ENCODE data around the gene ADAM12.

The ADAM12 gene

DNA sequence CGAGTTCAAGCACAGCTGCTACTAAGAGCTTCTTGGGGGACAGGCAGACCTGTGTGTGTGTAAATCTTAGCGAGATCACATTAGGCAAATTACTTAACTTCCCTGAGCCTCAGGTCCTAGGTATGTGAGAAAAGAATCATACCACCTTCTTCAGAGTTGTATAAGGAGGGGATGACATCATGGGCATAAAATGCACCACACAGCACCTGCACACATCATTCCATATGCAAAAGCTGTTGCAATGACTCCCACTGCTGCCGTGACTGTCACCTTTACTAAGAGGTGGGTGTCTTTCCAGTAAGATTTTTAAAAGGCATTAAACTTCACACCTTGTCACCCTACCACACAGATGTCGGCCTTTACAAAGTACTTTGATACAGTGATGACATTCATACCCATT lies 345.9 kb downstream of the ADAM12 start:
- no peak for DNase-seq

DNA sequence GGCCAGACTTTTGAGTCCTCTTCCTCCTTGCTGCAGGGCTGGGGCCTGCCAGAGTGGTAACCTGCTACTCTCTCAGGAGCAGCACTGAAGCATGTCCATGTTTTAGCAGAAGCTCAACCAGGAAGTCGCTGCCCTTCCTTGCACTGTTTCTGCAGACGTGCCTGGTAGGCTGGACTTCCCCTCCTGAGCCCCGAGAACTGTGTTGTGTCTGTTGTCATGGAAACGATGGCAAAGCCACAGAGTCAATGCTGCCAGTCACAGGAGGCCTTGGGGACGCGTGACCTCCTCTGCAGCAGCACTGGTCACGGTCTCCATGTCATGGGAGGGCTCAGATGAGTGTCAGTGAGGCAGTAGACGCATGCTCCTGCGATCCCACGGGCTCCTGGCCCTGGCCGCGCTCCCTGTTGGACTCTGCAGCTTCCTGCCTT lies 346.5 kb downstream of the ADAM12 start:
- DNase-seq, result peak; percentile 34 to 43

DNA sequence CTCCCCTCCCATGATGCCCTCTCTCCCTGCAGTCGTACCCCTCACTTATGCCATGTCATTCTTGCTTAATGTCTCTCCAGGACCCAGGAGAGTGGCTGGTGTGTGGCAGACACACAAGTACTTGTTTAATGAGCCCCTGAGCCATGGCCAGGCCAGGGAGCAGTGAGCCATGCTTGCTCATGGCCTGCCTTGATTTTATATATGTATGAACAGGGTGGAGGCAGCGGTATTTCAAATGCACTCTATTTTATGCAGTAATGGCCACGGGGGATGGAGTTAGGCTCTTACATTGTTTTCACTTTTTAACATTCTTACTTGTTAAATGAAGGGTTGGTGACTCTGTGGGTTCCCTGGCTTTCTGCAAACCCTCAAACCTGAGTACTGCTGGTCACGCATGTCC lies 347.2 kb downstream of the ADAM12 start:
- DNase-seq, result no peak

DNA sequence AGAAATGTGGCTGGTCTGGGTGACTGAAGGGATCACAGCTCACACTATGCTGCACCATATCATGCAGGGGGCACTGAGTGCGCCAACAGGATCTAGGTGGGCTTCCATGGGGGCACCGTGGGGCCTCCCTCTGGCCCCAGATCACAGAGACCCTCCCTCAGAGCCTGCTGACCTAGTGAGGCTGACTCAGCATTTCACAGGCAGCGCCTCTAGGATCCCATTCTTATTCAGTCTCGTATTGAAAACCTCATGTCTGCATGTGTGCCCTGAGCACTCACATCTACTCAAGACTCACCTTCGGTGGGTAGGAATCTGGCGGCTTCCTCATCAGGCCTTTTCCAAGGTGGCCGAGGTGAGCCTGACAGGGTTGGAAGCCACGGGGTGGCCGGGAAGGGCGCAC lies 350.3 kb downstream of the ADAM12 start:
- no peak for DNase-seq

DNA sequence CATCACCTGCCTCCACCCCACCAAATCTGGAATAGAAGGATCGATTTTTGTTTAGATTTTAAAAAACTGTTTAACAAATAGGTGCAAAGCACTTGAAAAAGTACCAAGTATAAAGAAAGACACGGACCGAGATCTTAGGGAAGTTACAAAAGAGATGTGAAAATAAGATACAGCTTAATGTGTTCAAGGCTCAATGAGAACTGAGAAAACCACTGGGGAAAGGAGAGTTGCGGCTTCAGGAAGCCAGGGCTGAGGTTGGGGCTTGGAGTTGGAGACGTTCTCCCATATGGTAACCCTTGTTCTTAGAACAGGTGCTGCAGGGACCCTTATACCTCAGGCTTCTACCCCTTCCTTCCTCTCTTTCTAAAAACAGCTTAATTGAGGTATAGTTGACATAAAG lies 351.8 kb downstream of the ADAM12 start:
- DNase-seq, result no peak

DNA sequence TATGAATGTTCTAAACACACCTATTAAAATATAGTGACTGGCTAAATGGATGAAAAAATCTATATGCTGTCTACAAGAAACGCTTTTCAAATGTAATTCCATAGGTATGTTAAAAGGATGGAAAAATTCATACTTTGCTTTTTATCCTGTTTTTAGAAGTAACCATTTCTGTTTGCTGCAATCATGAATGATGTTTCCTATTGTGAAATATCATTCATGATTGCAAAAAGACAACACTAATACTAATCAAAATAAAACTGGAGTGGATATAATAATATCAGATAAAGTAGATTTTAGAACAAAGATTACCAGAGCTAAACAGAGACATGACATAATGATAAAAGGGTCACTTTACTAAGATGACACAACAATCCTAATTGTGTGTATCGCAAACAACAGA lies 353.7 kb downstream of the ADAM12 start:
- no peak for DNase-seq

DNA sequence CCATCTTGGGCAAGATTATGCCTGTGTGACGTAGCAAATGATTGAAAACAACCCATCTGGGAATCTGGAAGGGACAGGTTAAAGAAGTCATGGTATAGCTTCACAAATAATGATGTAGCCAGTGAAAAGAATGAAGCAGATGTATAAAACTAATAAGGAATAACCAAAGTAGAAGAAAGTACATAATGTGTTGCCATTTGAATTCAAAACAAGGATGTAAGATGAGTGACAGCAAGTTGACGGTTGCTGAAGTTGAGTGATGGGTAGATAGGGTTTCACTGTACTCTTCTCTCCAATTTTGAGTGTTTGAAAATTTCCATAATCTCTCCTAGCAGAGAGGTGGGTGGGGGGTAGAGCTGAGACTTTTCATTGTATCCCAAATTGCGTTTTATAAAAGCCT lies 358.3 kb downstream of the ADAM12 start:
- no peak for DNase-seq

DNA sequence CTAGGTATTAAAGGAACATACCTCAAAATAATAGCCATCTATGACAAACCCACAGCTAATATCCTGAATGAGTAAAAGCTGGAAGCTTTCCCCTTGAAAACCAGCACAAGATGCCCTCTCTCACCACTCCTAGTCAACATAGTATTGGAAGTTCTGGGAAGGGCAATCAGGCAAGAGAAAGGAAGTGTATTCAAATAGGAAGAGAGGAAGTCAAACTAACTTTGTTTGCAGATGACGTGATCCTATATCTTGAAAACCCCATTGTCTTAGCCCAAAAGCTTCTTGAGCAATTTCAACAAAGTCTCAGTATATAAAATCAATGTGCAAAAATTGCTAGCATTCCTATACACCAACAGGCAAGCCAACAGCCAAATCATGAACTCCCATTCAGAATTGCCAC lies 360.6 kb downstream of the ADAM12 start:
- no peak for DNase-seq

DNA sequence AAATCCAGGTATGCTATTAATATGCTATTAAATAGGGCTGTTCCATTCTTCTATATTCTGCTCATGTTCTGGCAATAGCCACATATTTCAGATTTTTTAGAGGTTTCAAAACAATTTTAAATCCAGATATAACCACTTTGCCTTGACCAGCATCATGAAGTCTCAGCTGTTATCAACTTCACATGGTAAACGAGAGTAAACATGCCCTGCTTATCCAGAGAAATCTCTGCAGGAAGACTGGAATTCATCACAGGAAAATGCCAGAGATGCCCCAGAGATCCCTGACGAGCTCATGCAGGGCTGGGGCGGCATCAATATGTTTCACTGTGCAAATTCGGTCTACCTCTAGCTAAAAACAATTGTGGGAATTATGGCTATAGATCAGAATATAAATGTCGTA lies 365.4 kb downstream of the ADAM12 start:
- no peak for DNase-seq

DNA sequence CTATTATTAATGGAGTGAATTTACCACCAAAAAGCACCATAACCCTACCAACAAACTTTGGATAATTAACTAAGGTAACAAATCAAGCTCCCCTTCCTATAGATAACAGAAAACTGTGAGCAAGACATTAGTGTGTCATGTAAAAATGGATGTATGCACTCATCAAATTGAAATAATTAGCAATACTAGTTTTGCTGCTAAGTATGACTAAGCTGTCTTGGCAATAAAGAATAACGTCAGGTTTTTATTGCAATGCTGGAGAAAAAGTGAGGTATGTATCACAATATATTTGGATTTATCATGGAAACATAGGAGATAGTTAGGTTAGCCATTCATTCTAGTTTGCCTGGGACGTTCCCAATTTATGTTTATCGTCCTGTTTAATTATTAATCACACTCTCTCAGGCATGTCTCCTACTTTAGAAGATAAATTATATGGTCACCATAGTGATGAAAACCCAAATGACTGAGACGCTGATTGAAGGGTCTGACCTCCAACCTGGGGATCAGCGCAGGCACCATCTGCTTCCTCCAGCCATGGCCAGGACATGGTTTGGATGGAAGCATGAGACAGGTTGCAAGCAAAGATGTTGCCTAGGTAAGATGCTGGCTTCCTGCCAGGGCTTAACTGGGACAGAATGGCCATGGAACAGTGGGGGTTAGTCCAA lies 366.3 kb downstream of the ADAM12 start:
- DNase-seq, result no peak

DNA sequence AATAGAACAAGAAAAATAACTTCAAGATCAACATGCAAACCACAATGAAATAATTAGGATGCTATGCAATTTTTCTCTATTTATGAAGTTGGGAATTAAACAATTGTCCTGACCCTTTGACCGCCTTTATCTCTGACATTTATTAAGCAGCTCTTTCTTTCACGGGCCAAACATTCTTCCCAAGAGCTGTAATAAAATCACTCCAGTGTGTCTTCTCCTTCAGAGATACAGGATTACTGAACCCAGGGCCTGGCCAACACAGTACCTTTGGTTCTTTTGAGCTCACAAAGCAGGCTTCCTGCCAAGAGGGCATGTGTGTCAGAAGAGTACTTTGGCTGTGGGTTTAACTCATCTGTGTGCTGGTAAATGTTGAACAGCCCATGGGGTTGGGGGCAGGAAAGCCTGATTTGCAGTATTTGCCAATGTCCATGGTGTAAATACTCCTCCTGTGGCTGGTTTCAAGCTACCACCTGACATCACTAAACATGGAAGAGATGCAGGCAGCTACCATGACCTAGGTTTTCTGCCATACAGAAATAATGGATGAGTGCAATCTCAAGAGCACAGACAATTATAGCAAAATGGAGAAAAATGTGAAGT lies 370.2 kb downstream of the ADAM12 start:
- DNase-seq, result no peak

DNA sequence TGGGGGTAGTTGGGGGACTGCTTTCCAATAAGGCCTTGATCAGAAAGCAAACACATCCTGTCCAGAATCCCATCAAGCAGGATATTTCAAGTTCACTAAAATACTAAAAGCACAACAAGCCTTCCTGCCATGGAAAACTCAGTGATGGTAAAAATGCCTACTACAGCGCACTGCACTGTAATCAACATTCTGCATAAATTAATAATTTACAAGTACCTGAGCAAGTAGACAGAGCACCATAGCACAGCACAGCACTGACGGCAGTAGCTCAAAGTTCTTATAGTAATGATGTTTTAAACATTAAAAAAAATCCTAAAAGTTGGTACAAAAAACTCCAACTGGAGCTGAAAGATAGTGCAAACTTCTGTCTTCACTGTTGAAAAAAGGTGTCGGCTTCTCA lies 371.4 kb downstream of the ADAM12 start:
- no peak for DNase-seq

DNA sequence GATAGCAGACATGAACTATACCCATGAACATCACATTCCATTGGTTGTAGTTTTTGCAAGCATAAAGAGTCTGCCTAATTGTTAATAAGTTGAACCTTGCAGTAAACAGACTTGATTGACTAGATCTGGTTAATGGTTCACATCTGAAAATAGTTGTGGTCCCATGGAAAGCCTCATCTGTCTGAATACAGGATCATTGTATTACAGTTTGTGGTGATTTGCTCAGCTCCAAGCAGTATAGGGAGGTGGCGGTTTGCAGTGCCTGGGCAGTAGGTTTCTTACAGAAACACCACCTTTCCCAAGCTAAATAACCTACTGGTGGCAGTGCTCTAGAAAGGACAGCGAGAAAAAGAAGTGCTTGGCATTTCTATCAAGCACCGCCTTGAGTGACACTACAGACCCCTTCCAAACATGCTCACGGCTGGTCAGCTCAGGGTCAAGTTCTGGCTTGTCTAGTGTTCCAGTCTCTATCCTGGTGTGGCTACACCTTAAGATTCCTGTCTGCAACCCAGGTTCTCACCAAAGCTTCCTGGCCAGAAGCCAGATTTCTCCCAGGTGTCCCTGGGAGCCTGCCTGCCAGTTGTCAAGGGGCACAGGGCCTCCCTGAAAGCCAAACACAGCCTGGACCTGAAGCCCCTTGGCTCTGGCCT lies 372.0 kb downstream of the ADAM12 start:
- no peak for DNase-seq

DNA sequence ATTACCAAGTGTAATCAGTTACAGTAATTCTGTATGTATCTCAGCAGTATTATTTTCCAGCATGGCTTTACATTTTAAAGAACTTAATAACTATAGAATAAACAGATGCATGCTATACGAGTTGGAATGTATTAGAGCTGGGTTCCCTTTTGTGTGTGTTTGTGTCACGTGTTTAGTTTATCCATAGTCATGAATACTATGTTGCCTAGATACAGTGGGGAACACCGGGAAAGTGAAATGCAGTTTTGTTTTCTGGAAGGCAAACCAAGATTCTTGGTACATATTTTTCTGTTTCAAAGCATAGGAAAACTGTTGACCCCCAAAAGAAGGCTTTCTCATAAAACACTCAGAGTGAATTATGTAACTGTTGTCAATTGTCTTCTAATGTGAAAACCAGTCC lies 372.9 kb downstream of the ADAM12 start:
- DNase-seq, result no peak

DNA sequence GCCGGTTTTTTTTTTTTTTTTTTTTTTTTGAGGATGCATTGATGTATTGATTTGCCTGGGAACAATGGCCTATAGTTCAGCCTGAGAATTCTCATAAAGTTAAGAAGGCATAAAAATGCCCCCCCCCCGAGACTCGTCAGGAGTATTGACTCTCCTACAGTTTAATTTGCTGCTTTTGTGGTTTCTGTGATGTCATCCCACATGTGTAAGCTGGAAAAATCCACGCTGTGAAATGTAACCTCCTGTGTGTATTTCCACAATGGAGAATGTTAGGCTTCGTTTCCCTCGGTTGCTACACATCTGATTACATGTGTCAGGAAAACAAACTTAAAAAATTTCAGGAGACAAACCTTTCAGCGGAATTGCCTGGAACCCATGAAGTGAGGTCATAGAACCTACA lies 374.0 kb downstream of the ADAM12 start:
- DNase-seq, result no peak

DNA sequence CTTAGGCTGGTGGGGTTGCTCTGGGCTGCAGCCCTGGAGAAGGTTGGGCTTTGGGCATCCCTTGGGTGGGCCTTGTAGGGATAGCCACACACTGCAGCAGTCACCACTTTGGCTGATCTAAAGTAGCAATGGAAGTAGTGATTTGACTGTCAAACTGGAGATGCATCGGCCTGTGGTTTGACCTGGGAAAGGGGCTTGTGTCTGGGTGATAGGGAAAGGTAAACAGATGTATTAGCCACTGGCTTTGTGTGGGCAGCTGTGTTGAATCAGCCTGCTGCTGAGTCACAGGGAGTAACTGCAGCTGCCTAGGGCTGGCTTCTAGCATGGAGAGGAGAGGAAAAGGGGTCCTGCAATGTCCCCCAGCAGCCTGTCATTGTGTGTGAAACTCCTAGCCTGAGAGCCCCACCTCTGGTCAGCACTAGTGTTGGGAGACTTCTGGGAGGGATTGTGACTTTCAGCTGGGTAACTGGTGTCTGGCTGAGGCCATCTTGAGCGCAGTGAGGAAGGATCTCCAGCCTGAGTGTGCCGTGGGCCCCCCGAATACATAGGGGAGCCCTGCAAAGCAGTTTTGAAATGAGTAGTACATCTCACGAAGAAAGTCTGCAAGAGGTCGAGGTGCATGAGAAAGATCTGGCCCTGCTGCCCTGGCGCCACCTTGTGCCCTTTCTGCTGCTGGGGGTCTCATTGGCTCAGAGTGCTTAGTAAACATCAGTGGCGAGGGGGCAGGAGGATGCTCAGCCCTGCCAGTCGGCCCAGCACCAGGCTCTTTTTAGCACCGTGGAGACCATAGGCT lies 374.6 kb downstream of the ADAM12 start:
- no peak for DNase-seq

DNA sequence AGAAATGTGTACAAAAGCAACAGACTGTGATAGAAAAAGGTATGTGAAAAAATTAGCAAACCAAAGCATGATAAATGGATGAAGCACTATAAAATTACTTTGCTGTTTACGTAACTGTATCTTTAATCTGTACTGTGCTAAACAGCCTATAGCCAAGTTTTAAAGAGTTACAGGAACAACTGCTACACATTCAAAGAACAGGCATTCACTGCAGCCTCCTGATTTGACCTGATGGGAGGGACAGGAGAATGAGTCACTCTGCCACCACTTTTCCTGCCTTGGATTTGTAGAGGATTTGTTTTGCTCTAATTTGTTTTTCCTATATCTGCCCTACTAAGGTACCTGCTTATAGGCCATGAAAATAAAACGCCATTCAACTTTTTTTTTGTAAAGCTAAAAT lies 375.8 kb downstream of the ADAM12 start:
- no peak for DNase-seq

DNA sequence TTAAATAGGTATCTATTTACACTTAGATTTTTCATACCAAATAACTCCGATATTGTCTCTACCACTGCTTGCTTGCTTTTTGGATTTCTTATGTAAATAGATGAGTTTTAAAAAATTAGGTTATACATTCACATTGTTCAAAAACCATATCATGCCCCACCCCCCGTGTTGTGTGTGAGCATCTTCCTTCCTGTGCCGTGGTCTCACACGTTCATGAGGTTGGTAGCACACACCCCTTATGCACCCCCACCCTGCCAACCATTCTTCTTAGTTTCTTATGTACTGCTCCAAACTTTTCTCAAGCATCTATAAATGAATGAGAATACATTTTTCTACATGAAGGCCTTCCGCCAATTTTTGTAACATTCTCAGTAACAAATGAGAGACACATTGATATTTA lies 376.3 kb downstream of the ADAM12 start:
- no peak for DNase-seq

DNA sequence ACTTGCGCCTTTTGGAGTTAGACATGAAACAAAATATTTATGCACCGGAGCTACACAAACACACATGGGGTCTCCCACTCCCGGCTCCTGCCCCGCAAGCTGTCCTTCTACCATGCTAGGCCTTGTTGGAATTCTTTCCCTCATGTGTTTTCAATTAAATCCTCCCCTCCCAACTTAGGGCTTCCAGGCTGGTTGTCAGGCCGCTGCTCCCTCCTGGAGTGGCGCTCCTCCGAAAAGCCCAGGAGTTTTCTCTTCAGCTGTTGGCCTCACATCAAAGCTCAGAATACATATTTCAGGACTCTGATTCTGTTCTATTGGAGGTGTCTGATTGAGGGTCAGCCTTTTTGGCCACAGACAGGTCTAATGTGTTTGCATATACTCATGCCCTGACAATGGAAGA lies 378.6 kb downstream of the ADAM12 start:
- no peak for DNase-seq

DNA sequence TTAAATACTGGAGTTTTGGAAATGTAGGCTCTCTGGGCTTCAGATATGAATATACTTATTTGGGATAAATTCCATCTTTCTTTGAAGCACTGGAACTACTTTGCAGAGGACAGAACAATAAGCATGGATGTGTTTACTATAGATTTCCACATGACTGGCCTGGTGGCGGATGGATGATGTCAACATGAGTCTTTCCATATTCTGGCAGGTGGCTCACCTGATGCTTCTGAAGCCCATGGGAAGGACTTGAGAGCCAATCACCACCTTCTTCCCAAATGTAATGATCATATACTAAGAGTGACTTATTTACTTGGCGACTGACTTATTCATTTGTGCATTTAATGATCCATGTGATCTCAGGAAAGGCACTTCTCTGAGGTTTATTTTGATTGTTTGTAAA lies 381.4 kb downstream of the ADAM12 start:
- DNase-seq, result no peak

DNA sequence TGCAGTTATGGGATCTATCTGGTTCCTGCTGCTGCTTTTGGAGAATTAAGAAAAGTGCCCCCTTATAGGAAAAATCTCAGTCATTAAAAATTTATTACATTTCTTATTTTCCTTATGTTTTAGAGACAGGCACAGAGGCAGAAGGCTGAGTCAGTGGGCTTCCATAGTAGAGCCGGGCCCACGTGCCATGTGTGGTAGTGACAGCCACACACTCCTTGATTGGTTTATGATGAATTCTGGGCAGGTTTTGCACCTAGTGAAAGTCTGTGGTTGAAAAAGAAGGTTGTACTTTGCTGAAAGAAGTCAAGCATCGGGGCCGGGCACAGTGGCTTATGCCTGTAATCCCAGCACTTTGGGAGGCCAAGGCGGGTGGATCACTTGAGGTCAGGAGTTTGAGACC lies 382.0 kb downstream of the ADAM12 start:
- DNase-seq, result no peak

DNA sequence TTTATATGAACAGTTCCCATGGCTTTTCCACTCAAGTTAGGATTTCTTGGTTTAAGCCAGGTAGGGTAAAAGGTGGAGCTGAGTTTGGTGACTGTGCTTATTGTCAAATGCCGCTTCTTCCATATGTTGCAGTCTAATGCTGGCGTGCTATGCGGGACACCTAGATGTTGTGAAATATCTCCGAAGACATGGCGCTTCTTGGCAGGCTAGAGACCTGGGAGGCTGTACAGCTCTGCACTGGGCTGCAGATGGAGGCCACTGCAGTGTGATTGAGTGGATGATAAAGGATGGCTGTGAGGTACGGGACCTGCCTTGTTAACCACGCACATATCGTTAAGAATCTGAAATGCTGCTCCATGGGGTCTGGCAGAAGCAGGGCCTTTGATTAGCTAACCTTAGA lies 383.5 kb downstream of the ADAM12 start:
- no peak for DNase-seq

DNA sequence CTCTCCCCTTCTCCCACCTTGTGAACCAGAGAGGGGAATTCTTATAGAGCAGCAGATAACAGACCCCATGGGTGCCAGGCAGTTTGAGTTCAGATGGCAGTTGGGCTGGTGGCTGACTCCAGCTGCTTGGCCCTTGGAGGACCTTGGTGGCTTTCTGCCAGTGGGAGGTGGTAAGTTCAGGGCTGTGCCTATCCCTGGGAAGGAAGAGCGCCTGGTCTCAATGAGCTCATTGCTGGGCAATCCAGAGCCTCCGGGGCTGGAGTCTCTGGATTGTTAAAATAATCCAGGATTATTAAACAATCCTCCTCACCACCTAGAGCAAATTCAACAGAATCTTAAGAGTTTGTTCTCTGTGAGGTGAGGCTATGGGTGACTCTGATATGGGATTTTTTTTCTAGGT lies 386.7 kb downstream of the ADAM12 start:
- no peak for DNase-seq

DNA sequence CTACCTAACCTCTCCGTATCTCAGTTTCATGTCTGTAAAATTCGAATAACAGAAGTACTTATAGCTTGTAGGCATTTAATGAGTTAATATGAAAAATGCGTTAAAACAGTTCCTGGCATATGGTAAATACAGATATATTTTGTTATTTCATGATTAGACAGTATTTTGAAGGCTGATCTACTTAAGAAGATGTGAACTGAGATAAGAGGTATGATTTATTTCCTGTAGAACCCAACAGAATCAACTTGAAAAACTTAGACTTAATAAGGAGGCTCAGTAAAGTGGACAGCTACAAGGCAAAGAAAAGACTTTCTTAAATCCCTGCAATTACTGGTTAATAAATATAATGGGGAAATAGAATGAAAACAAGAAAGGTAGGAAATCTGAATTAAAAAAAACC lies 388.6 kb downstream of the ADAM12 start:
- DNase-seq, result no peak

All from stimulated activated CD4-positive, alpha-beta T cell treated with anti-CD3 and anti-CD28 coated beads, Interleukin-2, amount 100 ng/mL, for 48 hours (primary cell).